NCI-H2196 (cell line): ENCODE results near the gene DAPK2.

ENCODE experiments used
- DNase-seq: peaks from one replicate; lab custom pipeline; 2025; ENCODE audit not compliant: unreplicated experiment; lab: John Stamatoyannopoulos, UW

The DAPK2 gene

DNA sequence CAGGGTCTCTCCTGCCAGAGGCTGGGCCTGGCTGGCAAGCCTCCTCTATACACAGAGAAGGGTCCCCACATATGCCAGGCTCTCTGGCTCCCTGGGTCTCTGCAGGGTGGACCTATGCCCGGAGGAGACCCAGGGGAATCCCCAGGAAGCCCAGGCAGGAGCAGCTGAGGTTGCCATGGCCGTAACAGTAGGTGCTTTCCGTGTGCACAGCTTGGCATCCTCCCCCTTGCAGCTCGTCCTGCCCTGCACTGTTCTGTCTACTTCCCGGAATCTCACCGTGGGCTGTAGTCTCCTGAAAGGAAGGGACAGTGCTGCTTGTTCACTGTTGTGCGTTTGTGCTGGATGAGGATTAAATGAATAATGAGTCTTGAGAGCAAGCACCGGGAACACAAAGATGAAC is 47.8 kb downstream of the DAPK2 start:
- DNase-seq: no peak

DNA sequence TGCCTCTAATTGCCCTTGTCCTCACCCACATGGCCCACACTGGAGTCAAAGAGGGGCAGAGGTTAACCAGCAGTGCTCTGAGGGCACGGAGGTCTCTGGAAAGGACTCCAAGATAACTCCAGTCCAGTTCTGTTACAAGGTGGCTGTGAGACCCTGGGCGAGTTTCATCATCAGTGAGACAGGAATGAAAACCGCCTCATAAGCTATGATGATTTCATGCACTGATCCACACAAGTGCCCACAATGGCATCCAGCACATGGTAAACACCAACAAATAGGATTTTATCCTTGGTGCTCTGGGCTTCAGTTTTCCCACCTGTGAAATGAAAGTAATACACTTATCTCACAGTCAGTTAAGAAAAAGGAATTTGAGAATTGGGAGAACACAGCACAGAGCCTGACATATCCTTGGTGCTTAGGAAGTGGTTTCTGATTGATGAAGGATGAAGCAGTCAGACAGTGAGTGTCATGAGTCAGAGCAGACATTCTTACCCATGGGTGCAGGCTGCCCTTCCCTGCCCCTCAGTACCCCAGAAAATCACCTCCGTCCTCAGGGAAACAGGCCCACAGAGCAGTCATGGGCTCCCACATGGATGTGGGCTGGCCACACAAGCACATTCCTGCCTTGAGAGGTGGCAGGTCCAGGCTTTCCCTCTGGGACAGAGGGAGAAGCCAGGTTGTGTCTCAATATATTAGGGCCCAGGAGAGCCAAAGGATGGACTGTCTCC is 48.4 kb downstream of the DAPK2 start:
- no peak for DNase-seq

DNA sequence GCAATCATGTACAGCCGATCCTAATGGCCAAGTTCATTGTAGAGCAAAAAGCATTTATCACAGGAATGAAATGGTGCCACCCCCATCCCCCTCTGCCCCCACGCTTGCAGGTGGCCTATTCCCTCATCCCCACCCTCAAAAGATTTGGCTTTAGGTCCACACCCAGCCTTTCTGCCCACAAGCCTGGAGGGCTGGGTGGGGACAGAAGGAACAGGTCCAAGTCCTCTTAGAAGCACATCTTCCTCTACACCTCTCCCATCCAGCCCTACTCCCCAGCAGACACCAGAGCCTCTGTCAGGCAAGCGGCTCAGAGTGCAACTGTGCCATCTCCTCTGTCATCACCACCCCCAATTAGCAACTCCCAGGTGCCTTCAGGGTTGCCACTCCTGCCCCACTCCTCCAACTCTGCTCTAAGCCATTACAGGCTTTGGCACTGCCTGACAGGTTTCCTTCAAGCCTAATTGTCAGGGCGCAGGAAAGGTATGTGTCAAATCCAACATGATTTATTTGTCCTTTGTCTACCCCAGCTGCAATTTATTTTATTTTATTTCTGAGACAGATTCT is 49.4 kb downstream of the DAPK2 start:
- DNase-seq: no peak

GRCh38 chr15:63995789-63996188 is 50.5 kb downstream of the DAPK2 start:
- DNase-seq: no peak

DNA sequence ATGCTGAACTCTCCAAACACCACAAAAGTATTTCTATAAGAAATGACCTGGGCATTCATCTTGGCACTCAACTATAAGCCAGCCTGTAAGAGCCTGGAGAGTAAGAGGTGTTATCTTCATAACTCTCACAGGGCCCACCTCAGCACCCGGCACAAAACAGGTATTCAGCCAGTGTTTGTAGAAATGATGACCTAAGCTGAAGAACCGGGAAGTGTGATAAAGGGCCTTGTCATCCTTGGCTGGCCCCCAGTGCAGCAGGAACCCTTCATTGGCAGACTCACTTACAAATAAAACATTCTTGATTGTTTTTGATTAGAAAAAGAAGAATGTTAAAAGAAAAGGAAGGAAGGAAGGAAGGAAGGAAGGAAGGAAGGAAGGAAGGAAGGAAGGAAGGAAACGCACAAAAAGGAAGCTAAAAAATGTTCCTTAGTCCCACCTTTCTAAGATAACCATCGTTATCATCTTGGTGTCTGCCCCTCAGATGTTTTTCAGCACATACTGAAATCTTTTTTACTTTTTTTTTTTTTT is 52.1 kb downstream of the DAPK2 start:
- DNase-seq: no peak

DNA sequence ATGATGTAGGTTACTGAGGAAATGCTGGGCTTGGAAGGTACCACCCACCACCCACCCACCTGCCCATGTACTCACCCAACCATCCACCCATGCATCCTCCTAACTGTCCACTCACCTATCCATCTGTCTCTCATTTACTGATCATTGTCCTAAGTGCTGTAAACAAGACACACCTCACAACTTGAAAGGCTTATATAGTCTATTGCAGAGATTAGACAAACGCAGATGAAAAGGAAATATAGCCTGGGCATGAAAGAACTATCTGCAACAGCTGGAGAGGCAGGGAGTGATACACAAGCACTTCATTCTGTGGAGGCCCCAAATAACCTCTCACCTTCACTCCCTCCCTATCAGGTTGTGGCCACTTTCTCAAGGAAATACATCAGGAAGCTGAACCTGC is 54.0 kb downstream of the DAPK2 start:
- DNase-seq: no peak

- DNase-seq: no peak
Observed at GRCh38 chr15:63991706-63992105, 54.6 kb downstream of the DAPK2 start.

- DNase-seq: no peak
Observed at GRCh38 chr15:63990454-63990853, 55.8 kb downstream of the DAPK2 start.

DNA sequence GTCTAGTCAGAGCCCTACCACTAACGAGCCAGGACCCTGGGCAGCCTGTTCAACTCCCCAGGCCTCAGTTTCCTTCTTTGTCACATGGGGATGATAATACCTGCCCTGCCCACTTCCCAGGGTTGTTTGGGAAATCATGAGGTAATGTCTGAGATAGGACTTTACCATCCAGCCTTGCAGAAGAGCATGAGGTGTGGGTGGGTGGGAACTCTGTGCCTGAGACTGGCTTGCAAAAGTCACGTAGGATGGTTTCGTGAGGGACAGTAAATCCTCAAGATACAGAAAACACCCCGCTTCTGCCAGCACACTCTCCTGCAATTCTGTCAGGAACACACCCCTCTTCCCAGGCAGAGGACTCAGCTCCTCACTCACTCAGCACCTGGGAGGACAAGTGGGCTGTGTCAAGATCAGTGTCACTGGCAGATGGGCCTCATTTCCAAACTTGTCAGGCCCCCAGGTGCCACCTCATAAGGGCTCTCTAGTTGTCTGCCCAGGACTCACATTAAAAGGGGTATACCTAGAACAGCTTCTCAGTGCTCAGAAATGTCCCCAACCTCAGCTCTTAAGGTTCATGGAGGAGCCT is 58.4 kb downstream of the DAPK2 start:
- DNase-seq: no peak

- DNase-seq: no peak
Observed at GRCh38 chr15:63986751-63987341, 59.4 kb downstream of the DAPK2 start.

- no peak for DNase-seq
Observed at GRCh38 chr15:63986185-63986680, 60.1 kb downstream of the DAPK2 start.

DNA sequence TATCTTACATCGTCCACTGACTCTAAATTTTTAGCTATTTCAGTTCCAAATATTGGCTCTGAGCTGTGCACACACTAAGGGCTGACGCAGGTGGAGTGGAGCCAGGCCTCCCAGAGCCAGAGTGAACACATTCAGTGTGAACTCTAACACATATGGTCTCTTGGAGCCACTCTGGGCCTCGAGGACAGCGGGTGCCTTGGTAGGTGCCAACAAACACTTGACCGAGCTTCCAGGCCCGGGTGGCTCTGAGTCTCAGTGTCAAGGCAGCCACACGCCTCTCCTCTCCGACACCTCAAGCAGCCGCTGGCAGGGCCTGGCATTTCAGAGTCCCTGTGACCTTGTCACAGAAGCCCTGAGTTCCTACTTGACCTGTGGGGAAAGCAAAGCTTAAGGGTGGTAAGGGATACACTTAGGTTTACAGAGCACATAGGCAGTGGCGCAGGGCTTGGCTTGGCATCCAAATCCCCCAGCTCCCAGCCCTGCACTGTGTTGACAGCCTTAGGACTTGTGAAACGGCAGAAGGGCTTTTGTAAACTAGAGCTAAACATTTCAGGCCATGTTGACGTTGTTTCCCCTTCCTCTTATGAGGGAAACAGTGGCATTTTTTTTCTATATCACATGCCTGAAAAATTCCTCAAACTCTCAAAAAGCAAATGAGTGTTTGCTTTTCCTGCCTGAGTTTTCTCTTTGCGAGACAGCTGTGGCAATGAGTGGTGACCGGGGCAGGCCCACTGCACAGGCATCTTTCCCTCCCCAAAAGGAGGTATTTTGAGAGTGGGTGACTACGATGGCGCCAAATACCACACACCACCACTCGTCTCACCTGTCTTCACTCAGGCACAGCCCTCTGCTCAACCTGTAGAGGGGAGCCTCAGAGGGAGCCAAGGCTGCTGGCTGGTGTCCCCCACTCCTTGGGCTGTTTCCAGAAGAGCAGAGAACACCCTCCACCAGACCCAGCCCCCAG is 60.8 kb downstream of the DAPK2 start:
- no peak for DNase-seq

DNA sequence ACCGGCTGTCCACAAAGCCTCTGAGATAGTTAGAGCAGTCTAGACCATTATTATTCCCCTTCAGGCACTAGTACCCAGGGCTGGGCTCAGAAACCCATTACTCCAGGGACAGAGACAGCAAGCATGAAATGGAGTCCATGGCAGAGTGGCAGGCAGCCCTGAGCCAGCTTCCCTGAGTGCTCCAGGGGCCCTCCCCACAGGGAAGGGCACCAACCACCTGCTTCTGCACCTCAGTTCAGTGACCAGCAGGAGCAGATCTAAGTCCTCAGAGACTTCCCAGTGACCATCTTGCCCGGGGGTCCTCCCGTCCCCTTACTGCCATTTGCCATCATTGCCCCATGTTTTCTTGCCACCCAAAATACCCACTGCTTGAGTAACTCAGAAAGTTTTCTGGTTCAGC is 62.0 kb downstream of the DAPK2 start:
- DNase-seq: no peak

GRCh38 chr15:63983061-63983711 is 63.1 kb downstream of the DAPK2 start:
- no peak for DNase-seq

- DNase-seq: no peak
Observed at GRCh38 chr15:63982381-63982854, 63.9 kb downstream of the DAPK2 start.

- DNase-seq: no peak
Observed at GRCh38 chr15:63981596-63982320, 64.5 kb downstream of the DAPK2 start.

GRCh38 chr15:63979262-63979793 is 67.0 kb downstream of the DAPK2 start:
- DNase-seq: no peak

DNA sequence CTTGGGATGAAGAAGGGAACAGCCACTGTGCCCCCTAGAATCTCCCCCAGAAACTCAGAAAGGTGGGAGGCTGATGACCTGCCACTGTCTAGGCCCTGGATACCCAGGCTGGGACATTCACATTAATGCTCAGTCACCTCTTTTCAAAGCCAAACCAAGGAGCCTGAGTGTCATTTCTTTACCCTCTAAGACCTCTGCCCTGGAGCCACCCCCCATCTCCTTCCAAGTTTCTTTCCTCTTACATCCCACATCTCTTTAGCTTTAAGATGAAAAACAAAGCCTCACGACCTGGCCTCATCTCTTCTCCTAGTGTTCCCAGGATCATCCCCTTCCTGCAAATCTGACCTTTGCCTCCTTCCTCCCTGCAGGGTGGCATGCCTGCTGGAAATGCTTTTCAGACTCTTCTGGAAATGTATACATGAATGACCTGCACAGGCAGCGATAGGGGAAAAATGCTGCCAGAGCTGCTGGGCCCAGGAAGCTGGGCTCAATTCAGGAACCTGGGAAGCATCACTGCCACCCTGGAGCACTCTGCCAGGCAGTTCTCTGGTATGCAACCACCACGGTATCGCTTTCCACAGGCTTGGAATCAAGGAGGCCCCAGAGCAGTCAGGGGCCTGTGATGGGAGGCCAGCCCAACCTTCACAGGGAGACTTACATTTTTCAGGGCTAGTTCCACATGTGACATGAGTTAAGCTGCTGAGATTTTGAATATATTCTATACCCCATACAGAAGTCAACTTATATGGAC is 67.6 kb downstream of the DAPK2 start:
- no peak for DNase-seq
